ENCODE data around the gene NPAS2.

GRCh38 chr2:101003278-101003775 is 183.4 kb downstream of the NPAS2 start:
- TF ChIP-seq CTCF (IDR thresholded peaks at IDR 0.05), result no peak
- TF ChIP-seq EZH2 (IDR thresholded peaks at IDR 0.05), result no peak
- TF ChIP-seq EZH2phosphoT487 (IDR thresholded peaks at IDR 0.05), result no peak
